Stimulated activated effector memory CD8-positive, alpha-beta T cell treated with anti-CD3 and anti-CD28 coated beads, Interleukin-12 subunit alpha, Interleukin-12 subunit beta, amount 100 ng/mL, for 72 hours (primary cell): Measurements from ENCODE around the gene KCTD11.

Experiments
- ATAC-seq: fragments of 150-1000 bp; cut with Tn5 transposase; 2 replicates; pipeline ENCODE4 v1.10.0; 2021
- DNase-seq, 2 donors: peaks; one replicate each; pipeline ENCODE4 v3.0.0; 2021 to 2022; ENCODE audit warnings: low spot score in 2 of 2
- H3K27ac Mint-ChIP-seq: one replicate; pipeline ENCODE4 v1.8.0; 2022; ENCODE audit warnings: mild to moderate bottlenecking, mixed read lengths
- H3K36me3 Mint-ChIP-seq: one replicate; pipeline ENCODE4 v1.8.0; 2022; ENCODE audit warnings: mild to moderate bottlenecking, mixed read lengths
- H3K4me1 Mint-ChIP-seq: one replicate; pipeline ENCODE4 v1.8.0; 2022; ENCODE audit warnings: mixed read lengths
- H3K4me3 Mint-ChIP-seq: one replicate; pipeline ENCODE4 v1.8.0; 2022; ENCODE audit warnings: mild to moderate bottlenecking, mixed read lengths
- H3K9me3 Mint-ChIP-seq: one replicate; pipeline ENCODE4 v1.8.0; 2022; ENCODE audit warnings: mixed read lengths

KCTD11 gene

DNA sequence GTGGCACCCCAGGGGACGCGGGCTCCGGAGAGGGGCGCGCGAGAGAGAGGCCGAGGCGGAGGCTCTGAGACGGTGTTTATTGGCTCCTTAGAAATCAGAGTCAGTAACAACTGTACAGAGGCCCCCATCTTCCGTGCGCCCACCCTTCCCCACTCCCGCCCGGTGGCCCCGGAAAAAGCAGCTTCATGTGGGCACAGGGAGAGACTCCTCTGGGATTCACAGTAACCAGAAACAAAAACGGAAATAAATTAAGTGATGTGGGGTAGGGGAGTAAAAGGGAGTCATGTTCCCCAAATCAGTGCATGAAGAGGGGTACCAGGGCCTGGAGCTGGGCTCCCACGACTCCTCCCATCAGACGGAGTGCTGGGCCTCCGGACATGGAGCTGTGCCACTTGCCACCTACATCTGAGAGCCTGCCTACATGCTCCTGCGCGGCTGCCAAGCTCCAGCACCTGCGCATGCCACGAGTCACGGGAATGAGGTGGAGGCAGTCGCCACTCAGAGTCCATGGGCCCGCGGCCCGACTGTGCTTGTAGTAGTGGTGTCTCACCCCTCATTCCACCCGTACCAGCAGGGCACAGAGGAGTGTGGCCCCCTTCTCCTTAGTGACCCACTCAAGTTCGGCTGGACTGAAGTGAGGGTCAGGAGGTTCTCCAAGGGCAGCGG is 36.3 kb upstream of the KCTD11 start:
- Mint-ChIP-seq H3K27ac (peak overlapping the region; percentile 93), H3K4me1 (peaks cover 58% of the 10 kb centered on the region), H3K36me3 (peaks cover 93% of the 10 kb centered on the region), H3K4me3 (peak overlapping the region; percentile 79), H3K9me3 (no peaks in the 10 kb centered on the region)
- DNase-seq, result no peak
- ATAC-seq, result no peak

- peaks cover 93% of the 10 kb centered on the region for H3K36me3 Mint-ChIP-seq
- DNase-seq, result no peak
- peak overlapping the region; percentile 39 for H3K4me3 Mint-ChIP-seq
- no peaks in the 10 kb centered on the region for H3K9me3 Mint-ChIP-seq
- peaks cover 43% of the 10 kb centered on the region for H3K4me1 Mint-ChIP-seq
- ATAC-seq, result no peak
- peak overlapping the region; percentile 66 for H3K27ac Mint-ChIP-seq
Observed at GRCh38 chr17:7317161-7317803, 34.7 kb upstream of the KCTD11 start.

DNA sequence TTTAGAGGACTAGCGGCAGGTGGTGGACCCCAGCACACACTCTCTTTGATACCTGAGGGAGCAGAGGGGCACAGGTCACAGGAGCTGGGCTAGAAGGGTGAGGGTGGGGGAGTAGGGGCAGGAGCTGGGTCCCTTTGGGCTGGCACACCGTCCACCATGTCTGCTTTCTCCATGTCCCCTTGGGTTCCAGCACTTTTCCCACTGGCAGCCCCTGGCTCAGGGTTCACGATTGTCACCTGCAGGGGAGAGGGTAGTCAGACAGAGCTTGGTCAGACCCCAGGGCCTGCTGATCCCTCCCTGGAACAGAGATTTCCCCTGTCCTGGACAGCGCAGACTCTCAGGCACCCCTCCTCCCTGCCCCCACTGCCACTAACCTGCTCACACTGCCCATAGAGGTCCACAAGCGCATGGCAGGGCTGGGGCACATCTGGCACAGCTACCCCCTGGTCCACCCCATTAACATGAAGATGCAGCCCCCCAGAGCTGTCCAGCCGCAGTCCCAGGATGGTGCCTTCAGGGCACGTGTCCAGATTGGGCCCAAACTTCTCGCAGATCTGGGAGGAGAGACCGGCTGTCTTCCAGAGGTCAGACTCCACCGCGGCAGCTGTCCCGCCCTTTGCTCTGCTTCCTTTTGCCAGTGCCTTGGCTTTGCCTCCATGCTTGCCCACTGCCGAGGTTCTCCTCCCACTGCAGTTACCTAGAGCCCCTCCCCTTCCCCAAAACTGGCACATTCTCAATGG is 33.7 kb upstream of the KCTD11 start:
- Mint-ChIP-seq H3K4me1 (peaks cover 33% of the 10 kb centered on the region), H3K4me3 (no peak overlapping the region), H3K36me3 (peaks cover 93% of the 10 kb centered on the region), H3K27ac (peak overlapping the region; percentile 89), H3K9me3 (no peaks in the 10 kb centered on the region)
- DNase-seq (no peak), ATAC-seq (no peak)

GRCh38 chr17:7321466-7321865 is 30.5 kb upstream of the KCTD11 start:
- DNase-seq (no peak), ATAC-seq (no peak)
- Mint-ChIP-seq H3K9me3 (no peaks in the 10 kb centered on the region), H3K4me1 (peaks cover 19% of the 10 kb centered on the region), H3K27ac (no peak overlapping the region), H3K4me3 (no peak overlapping the region), H3K36me3 (peaks cover 87% of the 10 kb centered on the region)

GRCh38 chr17:7322520-7323194 is 29.3 kb upstream of the KCTD11 start:
- ATAC-seq, result no peak
- H3K9me3 Mint-ChIP-seq, result no peaks in the 10 kb centered on the region
- H3K27ac Mint-ChIP-seq, result no peak overlapping the region
- DNase-seq, result no peak
- peaks cover 85% of the 10 kb centered on the region for H3K36me3 Mint-ChIP-seq
- peaks cover 23% of the 10 kb centered on the region for H3K4me1 Mint-ChIP-seq
- no peak overlapping the region for H3K4me3 Mint-ChIP-seq

GRCh38 chr17:7323731-7324437 is 28.1 kb upstream of the KCTD11 start:
- Mint-ChIP-seq H3K36me3 (peaks cover 73% of the 10 kb centered on the region), H3K4me3 (no peak overlapping the region), H3K27ac (no peak overlapping the region), H3K9me3 (no peaks in the 10 kb centered on the region), H3K4me1 (peaks cover 36% of the 10 kb centered on the region)
- DNase-seq (peak; percentile 72 to 89), ATAC-seq (peak; percentile 65)

- H3K36me3 Mint-ChIP-seq, result peaks cover 70% of the 10 kb centered on the region
Observed at GRCh38 chr17:7324438-7324779, 27.6 kb upstream of the KCTD11 start.

GRCh38 chr17:7325031-7325528 is 26.9 kb upstream of the KCTD11 start:
- Mint-ChIP-seq H3K9me3 (no peaks in the 10 kb centered on the region), H3K36me3 (peaks cover 70% of the 10 kb centered on the region), H3K4me3 (no peak overlapping the region), H3K4me1 (peaks cover 43% of the 10 kb centered on the region), H3K27ac (peak overlapping the region; percentile 43)
- ATAC-seq, result no peak
- no peak for DNase-seq

More at GRCh38 chr17:7324438-7324779, 27.6 kb upstream of the KCTD11 start:
- H3K4me3 Mint-ChIP-seq, result no peak overlapping the region
- DNase-seq (no peak), ATAC-seq (no peak)
- no peak overlapping the region for H3K27ac Mint-ChIP-seq
- H3K9me3 Mint-ChIP-seq, result no peaks in the 10 kb centered on the region
- peaks cover 37% of the 10 kb centered on the region for H3K4me1 Mint-ChIP-seq

GRCh38 chr17:7326186-7326585 is 25.8 kb upstream of the KCTD11 start:
- Mint-ChIP-seq H3K36me3 (peaks cover 63% of the 10 kb centered on the region), H3K4me1 (peaks cover 52% of the 10 kb centered on the region)
- no peak for DNase-seq

GRCh38 chr17:7327056-7327455 is 24.9 kb upstream of the KCTD11 start:
- H3K4me1 Mint-ChIP-seq, result peaks cover 52% of the 10 kb centered on the region
- no peaks in the 10 kb centered on the region for H3K9me3 Mint-ChIP-seq
- H3K27ac Mint-ChIP-seq, result peak overlapping the region; percentile 0
- ATAC-seq, result no peak
- no peak for DNase-seq
- peak overlapping the region; percentile 88 for H3K4me3 Mint-ChIP-seq
- peaks cover 55% of the 10 kb centered on the region for H3K36me3 Mint-ChIP-seq

More at GRCh38 chr17:7326186-7326585, 25.8 kb upstream of the KCTD11 start:
- H3K4me3 Mint-ChIP-seq, result no peak overlapping the region
- no peak for ATAC-seq
- H3K9me3 Mint-ChIP-seq, result no peaks in the 10 kb centered on the region
- no peak overlapping the region for H3K27ac Mint-ChIP-seq

- Mint-ChIP-seq H3K4me1 (peaks cover 56% of the 10 kb centered on the region), H3K36me3 (peaks cover 50% of the 10 kb centered on the region), H3K9me3 (no peaks in the 10 kb centered on the region), H3K27ac (peak overlapping the region; percentile 0), H3K4me3 (peak overlapping the region; percentile 88)
- DNase-seq (no peak), ATAC-seq (no peak)
Observed at GRCh38 chr17:7327501-7327900, 24.5 kb upstream of the KCTD11 start.

DNA sequence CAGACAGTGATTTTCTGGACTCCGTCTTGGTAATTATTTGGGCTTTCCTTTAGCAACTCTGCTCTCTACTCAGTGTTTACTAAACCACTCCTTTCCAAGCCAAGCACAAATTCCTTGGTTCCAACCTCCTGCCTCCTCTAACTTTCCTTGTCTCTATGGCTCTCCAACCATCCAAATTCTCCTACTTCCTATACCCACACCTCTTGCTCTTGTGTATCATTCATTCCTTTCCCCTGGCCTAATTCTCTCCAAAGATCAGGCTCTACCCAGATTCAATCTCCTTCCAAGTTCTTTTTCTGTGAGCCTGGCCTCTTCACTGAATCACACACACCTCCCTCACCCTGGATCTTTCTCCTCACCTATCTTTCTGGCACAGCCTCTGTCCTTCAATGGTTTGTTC is 24.0 kb upstream of the KCTD11 start:
- Mint-ChIP-seq H3K27ac (peak overlapping the region; percentile 0), H3K36me3 (peaks cover 45% of the 10 kb centered on the region), H3K9me3 (no peaks in the 10 kb centered on the region), H3K4me1 (peaks cover 59% of the 10 kb centered on the region), H3K4me3 (peak overlapping the region; percentile 88)
- ATAC-seq (no peak), DNase-seq (no peak)

DNA sequence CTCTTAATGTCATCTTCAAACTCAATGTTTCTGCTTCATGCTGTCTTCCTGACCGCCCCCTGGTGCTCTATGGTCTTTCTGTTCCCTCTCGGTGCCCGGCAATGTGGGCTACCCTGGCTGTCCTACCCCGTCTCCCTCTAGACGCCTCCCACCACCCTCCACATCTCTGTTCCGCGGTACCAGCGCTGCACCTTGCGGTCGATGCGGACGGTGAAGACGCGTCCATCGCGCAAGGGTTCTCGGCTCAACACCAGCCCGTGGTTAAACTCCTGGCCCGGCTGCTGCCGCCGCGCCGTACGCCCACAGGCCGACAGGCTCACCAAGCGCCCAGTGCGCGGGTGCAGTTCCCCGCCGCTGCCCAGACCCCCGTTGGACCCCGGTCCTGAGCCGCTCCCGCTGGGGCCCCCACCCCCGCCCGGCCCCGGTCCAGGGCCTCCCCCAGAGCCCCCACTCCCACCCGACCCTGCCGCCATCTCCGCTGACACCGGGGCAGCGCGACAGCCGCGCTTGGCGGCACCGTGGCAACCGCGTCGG is 23.1 kb upstream of the KCTD11 start, which contains the start of gene NEURL4:
TSS of gene NEURL4 (minus strand) at position 496 of the 534 bp plus-strand sequence. CDS start at position 473, 23 bp downstream.
- Mint-ChIP-seq H3K27ac (peak within 1 kb of the TSS; percentile 95), H3K4me1 (peaks cover 61% of the 10 kb centered on the region), H3K9me3 (no peaks in the 10 kb centered on the region), H3K36me3 (peaks cover 38% of the 10 kb centered on the region), H3K4me3 (peak within 1 kb of the TSS; percentile 88)
- peak; percentile 39 for ATAC-seq
- DNase-seq, result no peak

- ATAC-seq (peak; percentile 81), DNase-seq (peak; percentile 89 to 97)
- Mint-ChIP-seq H3K27ac (peak overlapping the region; percentile 95), H3K4me3 (peak overlapping the region; percentile 88), H3K9me3 (no peaks in the 10 kb centered on the region), H3K4me1 (peaks cover 56% of the 10 kb centered on the region), H3K36me3 (peaks cover 33% of the 10 kb centered on the region)
Observed at GRCh38 chr17:7329374-7329996, 22.5 kb upstream of the KCTD11 start.
